GM21360 (cell line): Measurements from ENCODE around the gene ATF3.

ENCODE experiments used
- ATAC-seq: cut with Tn5 transposase; IDR thresholded peaks from one replicate; pipeline ENCODE4 v1.9.1; 2021; ENCODE audit warnings: mild to moderate bottlenecking, moderate library complexity; ENCODE audit not compliant: unreplicated experiment

ATF3 gene

DNA sequence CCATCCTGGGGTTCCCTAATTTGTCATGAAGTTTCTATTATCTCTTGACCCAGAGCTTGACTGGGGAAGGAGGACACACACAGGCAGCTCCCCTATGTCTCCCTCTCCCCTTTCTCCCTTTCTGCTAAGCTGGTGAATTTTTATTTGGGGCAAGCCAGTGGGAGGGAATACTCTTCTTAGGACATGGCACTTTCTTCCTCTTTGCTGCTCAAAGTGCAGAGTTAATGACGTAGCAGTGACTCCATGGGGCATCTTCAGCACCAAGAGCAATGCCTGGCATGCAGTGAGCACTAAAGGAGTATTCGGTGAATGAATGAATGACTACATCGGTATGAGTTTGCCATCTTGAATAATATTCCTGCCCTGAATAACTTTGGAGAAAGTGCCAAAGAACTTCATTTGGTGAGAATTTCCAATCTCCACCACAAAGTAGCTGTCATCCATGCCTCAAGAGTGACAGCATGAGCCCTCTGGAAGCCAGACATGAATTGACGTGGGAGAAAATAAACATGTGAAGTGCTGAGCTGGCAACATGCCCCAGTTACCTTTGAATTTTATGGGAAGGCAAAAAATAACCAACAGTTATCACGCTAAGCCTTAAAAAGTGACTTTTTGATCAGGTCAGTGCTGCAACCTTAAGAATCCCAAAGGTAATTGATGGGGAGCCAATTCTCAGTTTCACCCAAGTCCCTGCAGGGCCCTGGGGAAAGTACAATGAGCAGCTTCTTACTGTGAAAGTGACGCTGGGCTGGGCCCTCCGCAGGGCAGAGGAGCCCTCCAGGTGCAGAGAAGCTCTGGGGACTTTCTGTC lies 22.1 kb upstream of the ATF3 start:
- peak; percentile 95 for ATAC-seq

GRCh38 chr1:212587016-212587887 lies 21.3 kb upstream of the ATF3 start:
- ATAC-seq = no peak

GRCh38 chr1:212587888-212588510 lies 20.6 kb upstream of the ATF3 start:
- ATAC-seq = no peak

DNA sequence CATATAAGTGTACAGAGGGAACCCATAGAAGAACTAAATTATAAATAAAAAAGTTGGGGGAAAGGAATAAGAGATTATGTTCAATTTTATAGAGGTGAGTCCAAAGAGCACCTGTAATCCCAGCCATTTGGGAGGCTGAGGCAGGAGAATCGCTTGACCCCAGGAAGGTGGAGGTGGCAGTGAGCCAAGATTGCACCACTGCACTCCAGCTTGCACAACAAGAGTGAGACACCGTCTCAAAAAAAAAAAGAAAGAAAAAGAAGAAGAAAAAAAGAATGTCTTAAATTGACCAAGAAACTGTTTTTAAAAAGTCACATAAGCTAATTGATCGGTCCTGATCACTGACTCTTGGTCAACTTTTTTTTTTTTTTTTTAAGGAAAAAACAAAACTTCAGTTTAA lies 19.1 kb upstream of the ATF3 start:
- ATAC-seq = no peak

- ATAC-seq = no peak
These were observed 16.6 kb upstream of the ATF3 start for GRCh38 chr1:212591922-212592321.

DNA sequence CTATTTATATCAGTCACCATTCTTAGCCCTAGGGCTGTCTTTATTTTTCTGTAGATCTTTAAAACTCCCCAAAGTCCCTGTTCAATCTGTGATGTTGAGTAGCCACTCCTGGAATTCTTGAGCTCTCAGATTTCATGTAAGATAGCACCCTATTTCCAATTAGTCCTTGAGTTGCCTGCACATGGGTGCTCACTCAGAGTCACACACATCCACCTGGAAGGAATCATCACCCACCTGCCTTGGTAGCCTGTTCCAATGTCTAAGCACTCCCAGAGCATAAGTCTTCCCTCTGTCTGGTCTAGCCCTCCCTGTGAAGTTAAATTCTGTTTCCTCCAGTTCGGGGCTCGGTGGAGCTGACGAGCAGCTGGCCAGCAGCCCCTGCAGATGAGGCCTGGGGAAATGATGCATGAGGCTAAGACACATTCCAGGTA lies 14.7 kb upstream of the ATF3 start:
- ATAC-seq = no peak

DNA sequence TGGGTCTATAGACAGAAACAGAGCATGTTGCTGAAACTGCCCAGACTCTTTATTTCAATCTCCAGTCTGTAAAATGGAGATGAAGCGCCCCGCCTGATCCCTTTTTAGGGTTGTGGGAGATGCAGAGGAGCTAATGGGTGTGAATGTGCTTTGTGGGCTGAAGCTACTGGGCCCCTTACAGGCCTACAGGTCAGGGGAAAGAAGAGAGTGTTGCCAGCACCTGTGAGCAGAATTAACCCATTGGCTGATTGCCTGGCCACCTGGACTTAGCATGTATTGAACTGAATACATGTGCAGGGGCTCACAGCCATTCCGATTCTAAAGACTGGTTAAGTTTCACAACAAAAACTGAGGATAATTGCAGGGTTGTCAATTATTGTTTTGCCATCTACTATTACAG lies 13.9 kb upstream of the ATF3 start:
- no peak for ATAC-seq

DNA sequence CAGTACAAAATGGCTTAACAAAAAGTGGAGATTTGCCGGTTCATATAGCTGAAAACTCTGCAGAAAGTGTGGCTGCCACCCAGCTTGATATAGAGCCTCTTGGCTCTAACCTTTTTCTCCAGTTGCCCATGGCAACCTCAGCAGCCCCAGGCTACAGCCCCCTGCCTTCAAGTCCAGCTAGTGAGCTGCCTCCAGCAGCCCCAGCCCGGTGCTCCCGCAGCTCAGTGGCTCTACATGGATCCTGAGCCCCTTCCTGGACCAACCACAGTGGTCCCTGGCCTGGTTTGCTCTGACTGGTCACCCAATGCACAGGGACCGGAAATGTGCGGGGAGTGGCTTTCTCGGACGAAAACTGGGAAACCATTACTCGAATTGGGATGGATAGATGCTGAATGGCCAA lies 13.3 kb upstream of the ATF3 start:
- ATAC-seq = no peak

DNA sequence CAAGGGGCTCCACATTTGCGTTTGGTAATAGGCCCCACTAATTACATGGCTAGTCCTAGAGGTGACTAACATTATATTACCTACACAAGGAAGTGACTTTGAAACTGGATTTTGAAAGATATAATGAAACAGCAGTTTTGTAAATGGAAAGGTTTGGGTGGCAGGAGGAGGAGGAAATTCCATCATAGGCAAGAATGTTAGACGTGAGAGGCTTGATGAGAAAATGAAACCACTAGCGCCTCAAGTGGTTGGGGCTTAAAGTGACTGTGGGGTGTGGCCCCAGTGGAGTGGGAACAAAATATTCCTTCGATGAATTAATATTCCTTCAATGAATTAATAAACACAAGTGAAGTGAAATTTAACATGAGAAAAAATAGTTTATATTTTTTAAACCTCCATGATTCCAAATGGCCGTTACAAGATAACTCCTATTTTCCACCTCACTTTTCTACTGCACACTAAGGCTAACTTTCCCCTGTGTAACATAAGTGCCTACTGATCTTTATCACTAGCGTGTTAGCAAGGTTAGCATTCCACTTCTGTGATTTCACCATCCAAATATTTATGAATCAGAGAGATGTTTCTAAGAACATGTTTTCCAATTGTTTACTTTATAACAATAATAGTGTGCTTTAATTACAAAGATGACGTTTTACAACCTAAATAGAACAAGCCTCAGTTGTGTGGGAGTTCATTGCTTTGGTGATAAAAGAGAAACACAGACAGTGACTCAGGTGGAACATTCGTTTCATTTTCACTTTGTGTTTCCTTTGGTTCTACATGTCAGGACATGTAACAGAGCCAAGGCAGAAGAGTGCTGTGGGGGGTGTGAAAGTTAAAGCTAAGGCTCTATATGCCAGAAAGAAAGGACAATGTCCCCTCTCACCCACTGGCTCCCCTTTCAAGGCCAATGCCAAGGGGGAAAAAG lies 12.5 kb upstream of the ATF3 start:
- peak; percentile 94 for ATAC-seq

GRCh38 chr1:212596798-212597197 lies 11.8 kb upstream of the ATF3 start:
- no peak for ATAC-seq

DNA sequence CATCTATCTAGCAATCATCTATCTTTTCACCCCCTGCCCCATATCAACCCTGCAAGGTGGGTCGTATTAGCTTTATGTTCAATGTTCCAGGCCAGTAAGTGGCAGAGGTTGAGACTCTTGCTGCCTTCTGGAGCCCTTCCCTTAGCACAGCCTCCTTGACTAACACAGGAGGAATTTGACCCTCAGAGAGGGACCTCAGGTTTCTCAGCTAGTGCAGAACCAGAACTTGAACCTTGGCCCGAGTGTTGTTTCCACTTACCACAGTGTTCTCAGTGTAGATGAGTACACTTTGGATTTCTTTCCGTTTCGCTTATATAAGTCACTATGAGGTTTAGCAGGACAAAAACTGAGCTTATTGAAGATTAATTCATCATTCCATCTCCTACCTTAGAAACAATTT lies 11.1 kb upstream of the ATF3 start:
- ATAC-seq = no peak

GRCh38 chr1:212600071-212600915 lies 8.3 kb upstream of the ATF3 start:
- ATAC-seq = no peak

DNA sequence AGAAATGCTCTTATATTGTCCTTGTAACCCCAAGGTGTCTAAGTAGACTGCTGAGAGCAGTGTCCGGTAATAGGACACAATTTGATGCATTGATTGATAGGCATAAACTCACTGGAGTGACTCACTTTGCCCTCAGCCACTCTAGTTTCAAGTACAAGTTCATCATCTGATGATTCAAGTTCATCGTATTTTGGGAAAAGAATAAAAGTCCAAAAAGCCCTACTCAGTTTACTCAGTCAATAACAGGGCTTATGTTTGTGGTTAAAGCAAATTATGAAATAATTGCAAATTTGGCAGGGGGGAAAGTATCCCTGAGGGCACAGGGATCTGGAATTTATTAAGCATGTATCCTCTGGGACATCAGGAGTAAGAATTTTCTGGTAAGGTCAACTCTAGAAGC lies 7.6 kb upstream of the ATF3 start:
- ATAC-seq = no peak

DNA sequence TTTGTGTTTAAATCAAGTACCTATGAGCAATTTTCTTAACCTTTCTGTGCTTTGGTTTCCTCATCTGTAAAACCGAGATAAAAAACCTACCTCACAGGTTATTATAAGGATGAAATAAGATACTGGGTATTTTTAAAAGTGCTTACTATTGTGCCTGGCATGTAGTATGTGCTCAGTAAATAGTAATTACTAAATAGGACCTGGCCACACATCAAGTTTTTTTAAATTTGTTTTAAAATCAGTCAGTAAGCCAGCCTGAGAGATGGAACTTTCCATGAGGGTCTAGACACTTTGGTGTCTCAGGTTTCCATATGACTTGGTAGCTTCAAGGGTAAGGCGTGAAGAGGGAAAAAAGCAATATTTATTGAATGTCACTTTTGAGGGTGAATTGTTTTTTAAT lies 7.0 kb upstream of the ATF3 start:
- ATAC-seq = no peak

- ATAC-seq = no peak
These were observed 2.8 kb upstream of the ATF3 start for GRCh38 chr1:212605441-212606394.

- ATAC-seq = no peak
These were observed 2.0 kb upstream of the ATF3 start for GRCh38 chr1:212606395-212607205.

DNA sequence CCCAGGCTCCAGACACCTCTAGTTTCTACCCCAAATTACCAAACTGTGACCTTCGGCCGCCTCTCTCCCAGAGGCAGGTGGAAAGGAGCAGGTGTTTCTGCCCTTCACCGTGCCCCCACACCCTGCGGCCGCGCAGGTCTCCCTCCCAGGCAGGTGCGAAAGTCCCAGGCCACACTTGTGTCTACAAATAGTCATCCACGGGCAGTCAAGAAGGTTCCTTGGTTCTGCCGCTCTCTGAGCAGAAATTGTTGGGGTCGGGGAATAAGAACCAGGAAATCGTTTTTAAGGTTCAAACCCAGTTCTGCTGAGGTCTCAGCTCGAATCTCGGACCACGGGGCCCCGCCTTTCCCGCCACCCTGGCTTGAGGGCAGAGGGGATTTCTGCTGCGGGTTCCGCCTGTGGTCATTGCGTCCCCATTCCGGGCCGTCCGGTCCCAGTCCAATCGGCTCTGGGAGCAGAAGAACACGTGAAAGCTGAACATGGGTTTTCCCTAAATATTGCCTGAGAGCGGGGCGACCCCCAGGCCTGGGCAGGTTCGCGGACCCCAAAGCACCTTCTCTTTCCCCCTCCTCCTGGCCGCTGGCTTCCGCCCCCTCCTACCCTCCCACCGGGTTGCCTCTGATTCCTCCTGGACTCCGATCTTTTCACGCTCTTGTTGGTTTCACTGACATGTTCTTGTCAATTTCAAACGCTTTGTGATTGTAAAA lies 1.2 kb upstream of the ATF3 start:
- ATAC-seq = no peak
